Activated naive CD4-positive, alpha-beta T cell treated with anti-CD3 and anti-CD28 coated beads, Interleukin-2, amount 50 U/mL, for 24 hours (primary cell): ENCODE data around the gene BHMT2.

Experiments used
- H3K27ac Mint-ChIP-seq: one replicate; pipeline ENCODE4 v1.8.0; 2021; ENCODE audit warnings: mild to moderate bottlenecking, mixed read lengths
- H3K27me3 Mint-ChIP-seq: one replicate; pipeline ENCODE4 v1.8.0; 2021; ENCODE audit warnings: mixed read lengths
- H3K36me3 Mint-ChIP-seq: one replicate; pipeline ENCODE4 v1.8.0; 2021; ENCODE audit warnings: mixed read lengths
- H3K4me1 Mint-ChIP-seq: one replicate; pipeline ENCODE4 v1.8.0; 2021; ENCODE audit warnings: mixed read lengths
- H3K4me3 Mint-ChIP-seq: one replicate; pipeline ENCODE4 v1.8.0; 2021; ENCODE audit warnings: mild to moderate bottlenecking, mixed read lengths
- H3K9me3 Mint-ChIP-seq: one replicate; pipeline ENCODE4 v1.8.0; 2021; ENCODE audit warnings: mixed read lengths

Gene BHMT2

GRCh38 chr5:79088507-79088906 is 18.9 kb downstream of the BHMT2 start:
- Mint-ChIP-seq H3K36me3 (no peaks in the 10 kb centered on the region), H3K27me3 (peaks cover 2% of the 10 kb centered on the region), H3K4me3 (no peak overlapping the region), H3K9me3 (no peaks in the 10 kb centered on the region), H3K27ac (no peak overlapping the region), H3K4me1 (no peaks in the 10 kb centered on the region)

- Mint-ChIP-seq H3K27ac (no peak overlapping the region), H3K4me3 (no peak overlapping the region), H3K4me1 (no peaks in the 10 kb centered on the region), H3K9me3 (no peaks in the 10 kb centered on the region), H3K27me3 (peaks cover 6% of the 10 kb centered on the region), H3K36me3 (peaks cover 2% of the 10 kb centered on the region)
Measured at GRCh38 chr5:79091064-79091463, 21.5 kb downstream of the BHMT2 start.

GRCh38 chr5:79093762-79094161 is 24.2 kb downstream of the BHMT2 start:
- Mint-ChIP-seq H3K27me3 (peaks cover 6% of the 10 kb centered on the region), H3K27ac (no peak overlapping the region), H3K4me3 (no peak overlapping the region), H3K36me3 (peaks cover 2% of the 10 kb centered on the region), H3K9me3 (no peaks in the 10 kb centered on the region), H3K4me1 (no peaks in the 10 kb centered on the region)

- Mint-ChIP-seq H3K4me3 (no peak overlapping the region), H3K27me3 (peaks cover 16% of the 10 kb centered on the region), H3K36me3 (no peaks in the 10 kb centered on the region), H3K27ac (no peak overlapping the region), H3K9me3 (no peaks in the 10 kb centered on the region), H3K4me1 (no peaks in the 10 kb centered on the region)
Measured at GRCh38 chr5:79105868-79106267, 36.3 kb downstream of the BHMT2 start.

- no peaks in the 10 kb centered on the region for H3K36me3 Mint-ChIP-seq
- no peak overlapping the region for H3K27ac Mint-ChIP-seq
- no peak overlapping the region for H3K4me3 Mint-ChIP-seq
- H3K4me1 Mint-ChIP-seq = no peaks in the 10 kb centered on the region
- no peaks in the 10 kb centered on the region for H3K9me3 Mint-ChIP-seq
- peaks cover 21% of the 10 kb centered on the region for H3K27me3 Mint-ChIP-seq
Measured at GRCh38 chr5:79107020-79107796, 37.6 kb downstream of the BHMT2 start.

- Mint-ChIP-seq H3K27me3 (peaks cover 24% of the 10 kb centered on the region), H3K4me3 (no peak overlapping the region), H3K27ac (no peak overlapping the region), H3K4me1 (no peaks in the 10 kb centered on the region), H3K9me3 (no peaks in the 10 kb centered on the region), H3K36me3 (no peaks in the 10 kb centered on the region)
Measured at GRCh38 chr5:79108086-79108485, 38.5 kb downstream of the BHMT2 start.

- no peak overlapping the region for H3K27ac Mint-ChIP-seq
- H3K4me1 Mint-ChIP-seq = no peaks in the 10 kb centered on the region
- no peaks in the 10 kb centered on the region for H3K36me3 Mint-ChIP-seq
- no peak overlapping the region for H3K4me3 Mint-ChIP-seq
- H3K9me3 Mint-ChIP-seq = no peaks in the 10 kb centered on the region
- peaks cover 25% of the 10 kb centered on the region for H3K27me3 Mint-ChIP-seq
Measured at GRCh38 chr5:79108792-79109191, 39.2 kb downstream of the BHMT2 start.

- Mint-ChIP-seq H3K27me3 (peaks cover 23% of the 10 kb centered on the region), H3K4me3 (no peak overlapping the region), H3K36me3 (no peaks in the 10 kb centered on the region)
Measured at GRCh38 chr5:79109527-79110492, 40.2 kb downstream of the BHMT2 start.

GRCh38 chr5:79111387-79111959 is 41.9 kb downstream of the BHMT2 start, which contains the start of gene BHMT:
TSS of gene BHMT (plus strand) at chr5:79111809. CDS start at chr5:79111886, 77 bp downstream.
- Mint-ChIP-seq H3K4me1 (no peaks in the 10 kb centered on the region), H3K4me3 (no peak within 1 kb of the TSS), H3K27ac (no peak within 1 kb of the TSS), H3K36me3 (no peaks in the 10 kb centered on the region), H3K27me3 (peaks cover 25% of the 10 kb centered on the region), H3K9me3 (no peaks in the 10 kb centered on the region)

More at GRCh38 chr5:79109527-79110492, 40.2 kb downstream of the BHMT2 start:
- Mint-ChIP-seq H3K27ac (no peak overlapping the region), H3K4me1 (no peaks in the 10 kb centered on the region), H3K9me3 (no peaks in the 10 kb centered on the region)

GRCh38 chr5:79111960-79112702 is 42.6 kb downstream of the BHMT2 start:
- Mint-ChIP-seq H3K27ac (no peak overlapping the region), H3K27me3 (peaks cover 25% of the 10 kb centered on the region), H3K36me3 (no peaks in the 10 kb centered on the region), H3K9me3 (no peaks in the 10 kb centered on the region), H3K4me3 (no peak overlapping the region), H3K4me1 (no peaks in the 10 kb centered on the region)

- no peak overlapping the region for H3K27ac Mint-ChIP-seq
- peaks cover 25% of the 10 kb centered on the region for H3K27me3 Mint-ChIP-seq
- H3K36me3 Mint-ChIP-seq = no peaks in the 10 kb centered on the region
- no peak overlapping the region for H3K4me3 Mint-ChIP-seq
- H3K9me3 Mint-ChIP-seq = no peaks in the 10 kb centered on the region
- no peaks in the 10 kb centered on the region for H3K4me1 Mint-ChIP-seq
Measured at GRCh38 chr5:79112703-79113058, 43.1 kb downstream of the BHMT2 start.

- Mint-ChIP-seq H3K27me3 (peaks cover 8% of the 10 kb centered on the region), H3K4me1 (no peaks in the 10 kb centered on the region), H3K9me3 (no peaks in the 10 kb centered on the region), H3K36me3 (no peaks in the 10 kb centered on the region), H3K27ac (no peak overlapping the region), H3K4me3 (no peak overlapping the region)
Measured at GRCh38 chr5:79119486-79119885, 49.9 kb downstream of the BHMT2 start.

- no peaks in the 10 kb centered on the region for H3K9me3 Mint-ChIP-seq
- H3K36me3 Mint-ChIP-seq = no peaks in the 10 kb centered on the region
- peaks cover 6% of the 10 kb centered on the region for H3K27me3 Mint-ChIP-seq
- H3K4me3 Mint-ChIP-seq = no peak overlapping the region
- no peaks in the 10 kb centered on the region for H3K4me1 Mint-ChIP-seq
- no peak overlapping the region for H3K27ac Mint-ChIP-seq
Measured at GRCh38 chr5:79120221-79120620, 50.7 kb downstream of the BHMT2 start.

- no peaks in the 10 kb centered on the region for H3K4me1 Mint-ChIP-seq
- H3K27me3 Mint-ChIP-seq = peaks cover 6% of the 10 kb centered on the region
- no peaks in the 10 kb centered on the region for H3K36me3 Mint-ChIP-seq
- no peaks in the 10 kb centered on the region for H3K9me3 Mint-ChIP-seq
- no peak overlapping the region for H3K4me3 Mint-ChIP-seq
- no peak overlapping the region for H3K27ac Mint-ChIP-seq
Measured at GRCh38 chr5:79122973-79123372, 53.4 kb downstream of the BHMT2 start.

- H3K9me3 Mint-ChIP-seq = no peaks in the 10 kb centered on the region
Measured at GRCh38 chr5:79124607-79125006, 55.0 kb downstream of the BHMT2 start.

More at GRCh38 chr5:79124607-79125006, 55.0 kb downstream of the BHMT2 start:
- H3K27ac Mint-ChIP-seq = no peak overlapping the region
- H3K4me1 Mint-ChIP-seq = no peaks in the 10 kb centered on the region
- no peaks in the 10 kb centered on the region for H3K36me3 Mint-ChIP-seq
- H3K27me3 Mint-ChIP-seq = no peaks in the 10 kb centered on the region
- H3K4me3 Mint-ChIP-seq = no peak overlapping the region
